Skin epidermis (tissue), 12 donors: ENCODE measurements around the gene STX8.
"Not testable (repeated sequence)": the region's sequence is repeated elsewhere in the genome, so short reads cannot be mapped to it uniquely, and the experiment has no call there.

Source experiments
- H3K27ac ChIP-seq, 21 experiments: fragments of 200-600 bp; sonication (generic) in 11 of 21; one replicate each; pipeline ENCODE4 v1.5.0; 2020; ENCODE audit warnings: mild to moderate bottlenecking in 3 of 21, inconsistent platforms in 2 of 21, moderate library complexity in 2 of 21
- H3K4me3 ChIP-seq, 7 experiments: fragments of 200-600 bp; sonication (generic) in 2 of 7; one replicate each; pipeline ENCODE4 v1.5.0; 2020; ENCODE audit warnings: inconsistent platforms in 2 of 7, mild to moderate bottlenecking in 2 of 7, moderate library complexity in 1 of 7

STX8 gene

GRCh38 chr17:9363440-9364350, 211.9 kb downstream of the STX8 start:
- H3K27ac ChIP-seq: no peak overlapping the region
- H3K4me3 ChIP-seq: no peak overlapping the region

DNA sequence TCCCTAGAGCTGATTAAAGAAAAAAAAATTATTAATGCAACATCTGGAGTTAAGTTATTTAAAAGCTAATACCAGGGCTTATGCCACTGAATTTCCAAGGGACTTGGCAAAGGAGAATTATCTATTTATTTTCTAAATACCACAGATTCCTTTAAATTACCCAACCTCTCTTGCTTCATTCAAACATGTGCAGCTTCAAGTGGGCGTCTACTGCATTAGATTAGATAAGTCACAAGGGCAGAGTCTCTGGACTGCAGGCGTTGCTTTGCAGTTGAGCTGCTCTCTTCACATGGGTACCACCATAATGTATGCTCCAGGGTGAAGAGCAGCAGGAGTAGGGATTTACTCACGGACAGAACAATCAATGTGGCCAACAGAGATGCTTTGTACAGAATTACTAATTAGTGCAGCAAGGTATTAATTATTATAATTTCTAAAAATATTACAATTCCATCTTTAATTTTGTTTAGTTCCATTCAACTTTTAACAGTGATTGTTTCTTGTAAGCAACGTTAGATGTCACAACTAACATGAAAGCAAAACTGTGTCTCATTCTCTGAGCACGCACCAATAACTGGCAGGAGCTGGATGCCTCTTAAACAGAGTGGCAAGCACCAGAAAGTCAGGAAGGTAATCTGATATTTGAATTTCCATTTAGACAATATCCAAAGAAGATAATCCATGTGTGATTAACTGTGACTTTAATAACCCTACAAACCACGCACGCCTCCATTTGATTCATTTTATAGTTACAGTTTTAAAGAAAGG, 214.2 kb downstream of the STX8 start:
- H3K4me3 ChIP-seq: no peak overlapping the region
- H3K27ac ChIP-seq: no peak overlapping the region

DNA sequence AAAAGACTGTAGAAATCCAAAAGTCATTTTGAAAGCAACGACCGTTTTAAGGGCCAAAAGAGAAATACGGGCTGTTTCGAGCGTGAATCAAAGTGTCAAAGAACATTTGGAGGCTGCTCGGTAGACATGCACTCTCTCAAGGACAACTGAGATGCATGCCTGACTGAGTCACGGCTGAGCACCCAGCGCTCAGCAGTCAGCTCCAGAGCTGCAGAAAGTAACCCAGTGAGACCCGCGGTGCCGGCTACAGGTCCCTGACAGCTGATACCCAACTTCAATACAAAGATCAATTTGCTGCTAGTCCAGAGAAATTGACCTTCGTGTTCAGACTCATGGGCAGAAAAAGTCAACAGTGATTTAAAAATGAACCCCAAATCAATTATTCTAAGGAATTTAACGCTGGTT, 214.9 kb downstream of the STX8 start:
- no peak overlapping the region for H3K27ac ChIP-seq
- no peak overlapping the region for H3K4me3 ChIP-seq

DNA sequence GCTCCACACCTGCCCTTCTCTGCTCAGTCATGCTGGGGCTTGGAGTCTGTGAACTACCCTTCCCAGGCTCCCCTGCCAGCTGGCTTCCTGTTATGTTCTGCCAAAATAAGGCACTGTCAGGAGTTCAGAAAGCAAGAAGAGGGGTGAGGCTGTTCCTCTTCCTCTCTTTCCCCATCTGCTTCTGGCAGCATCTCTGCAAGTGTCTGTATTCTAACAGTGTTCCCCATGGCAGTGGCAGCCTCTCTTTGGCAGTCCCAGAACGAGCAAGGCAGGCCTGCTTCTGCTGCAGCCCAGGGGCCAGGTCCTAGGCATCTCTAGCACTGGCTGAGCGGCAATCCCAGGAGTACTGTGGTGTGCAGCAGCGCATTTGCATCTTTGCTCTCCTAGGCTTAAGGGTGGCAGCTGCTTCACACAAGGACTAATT, 219.1 kb downstream of the STX8 start:
- Histone ChIP-seq H3K27ac (no peak overlapping the region), H3K4me3 (no peak overlapping the region)

DNA sequence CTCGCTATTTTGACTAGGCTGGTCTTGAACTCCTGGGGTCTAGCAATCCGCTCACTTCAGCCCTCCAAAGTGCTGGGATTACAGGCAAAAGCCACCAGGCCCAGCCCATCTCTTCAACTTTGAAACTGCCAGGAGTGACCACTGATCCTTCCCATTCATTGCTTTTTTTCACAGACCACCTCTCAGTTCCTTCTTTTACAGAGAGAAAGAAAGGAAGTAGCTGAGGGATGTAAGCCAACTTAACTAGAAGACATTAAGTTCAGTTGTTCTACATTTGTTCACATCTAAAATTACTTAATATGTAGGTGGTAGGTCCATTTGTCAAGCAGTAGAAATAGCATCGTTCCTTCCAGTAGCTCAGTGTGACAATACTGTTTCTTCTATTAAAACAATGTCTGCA, 219.8 kb downstream of the STX8 start:
- H3K4me3 ChIP-seq: no peak overlapping the region
- no peak overlapping the region for H3K27ac ChIP-seq

DNA sequence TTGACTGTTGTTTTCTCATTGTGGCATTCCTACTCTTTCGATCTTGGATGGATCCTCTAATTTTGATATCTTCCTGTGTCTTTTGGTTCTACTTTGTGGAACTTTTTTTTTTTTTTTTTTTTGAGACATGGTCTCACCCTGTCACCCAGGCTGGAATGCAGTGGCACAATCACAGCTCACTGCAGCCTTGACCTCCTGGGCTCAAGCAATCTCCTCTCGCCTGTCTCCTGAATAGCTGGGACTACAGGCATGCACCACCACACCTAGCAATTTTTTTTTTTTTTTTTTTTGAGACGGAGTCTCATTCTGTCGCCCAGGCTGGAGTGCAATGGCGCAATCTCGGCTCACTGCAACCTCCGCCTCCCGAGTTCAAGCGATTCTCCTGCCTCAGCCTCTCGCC, 220.4 kb downstream of the STX8 start:
- not testable (repeated sequence) for H3K27ac ChIP-seq, H3K4me3 ChIP-seq

GRCh38 chr17:9350080-9350479, 225.5 kb downstream of the STX8 start:
- Histone ChIP-seq H3K27ac (no peak overlapping the region), H3K4me3 (no peak overlapping the region)

GRCh38 chr17:9346296-9346926, 229.2 kb downstream of the STX8 start:
- H3K27ac ChIP-seq: no peak overlapping the region
- H3K4me3 ChIP-seq: no peak overlapping the region

GRCh38 chr17:9343516-9343915, 232.1 kb downstream of the STX8 start:
- Histone ChIP-seq H3K27ac (no peak overlapping the region), H3K4me3 (no peak overlapping the region)

GRCh38 chr17:9342225-9342624, 233.4 kb downstream of the STX8 start:
- Histone ChIP-seq H3K4me3 (no peak overlapping the region), H3K27ac (no peak overlapping the region)

- no peak overlapping the region for H3K27ac ChIP-seq
Observed at GRCh38 chr17:9339958-9340357, 235.7 kb downstream of the STX8 start.

DNA sequence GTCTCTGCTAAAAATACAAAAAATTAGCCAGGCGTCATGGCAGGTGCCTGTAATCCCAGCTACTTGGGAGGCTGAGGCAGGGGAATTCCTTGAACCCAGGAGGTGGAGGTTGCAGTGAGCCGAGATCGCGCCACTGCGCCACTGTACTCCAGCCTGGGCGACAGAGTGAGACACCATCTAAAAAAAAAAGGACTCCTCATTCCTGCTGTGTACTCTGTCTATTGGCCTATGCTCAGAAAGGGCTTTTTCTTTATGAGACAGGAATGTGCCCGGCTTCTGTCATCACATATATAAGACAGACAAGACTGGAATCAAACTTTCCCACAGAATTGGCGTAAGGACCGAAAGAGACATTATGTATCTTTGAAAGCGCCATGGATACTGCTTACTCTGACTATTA, 236.1 kb downstream of the STX8 start:
- H3K27ac ChIP-seq, H3K4me3 ChIP-seq: not testable (repeated sequence)

More at GRCh38 chr17:9339958-9340357, 235.7 kb downstream of the STX8 start:
- no peak overlapping the region for H3K4me3 ChIP-seq

GRCh38 chr17:9336817-9337216, 238.8 kb downstream of the STX8 start:
- no peak overlapping the region for H3K4me3 ChIP-seq
- H3K27ac ChIP-seq: no peak overlapping the region

DNA sequence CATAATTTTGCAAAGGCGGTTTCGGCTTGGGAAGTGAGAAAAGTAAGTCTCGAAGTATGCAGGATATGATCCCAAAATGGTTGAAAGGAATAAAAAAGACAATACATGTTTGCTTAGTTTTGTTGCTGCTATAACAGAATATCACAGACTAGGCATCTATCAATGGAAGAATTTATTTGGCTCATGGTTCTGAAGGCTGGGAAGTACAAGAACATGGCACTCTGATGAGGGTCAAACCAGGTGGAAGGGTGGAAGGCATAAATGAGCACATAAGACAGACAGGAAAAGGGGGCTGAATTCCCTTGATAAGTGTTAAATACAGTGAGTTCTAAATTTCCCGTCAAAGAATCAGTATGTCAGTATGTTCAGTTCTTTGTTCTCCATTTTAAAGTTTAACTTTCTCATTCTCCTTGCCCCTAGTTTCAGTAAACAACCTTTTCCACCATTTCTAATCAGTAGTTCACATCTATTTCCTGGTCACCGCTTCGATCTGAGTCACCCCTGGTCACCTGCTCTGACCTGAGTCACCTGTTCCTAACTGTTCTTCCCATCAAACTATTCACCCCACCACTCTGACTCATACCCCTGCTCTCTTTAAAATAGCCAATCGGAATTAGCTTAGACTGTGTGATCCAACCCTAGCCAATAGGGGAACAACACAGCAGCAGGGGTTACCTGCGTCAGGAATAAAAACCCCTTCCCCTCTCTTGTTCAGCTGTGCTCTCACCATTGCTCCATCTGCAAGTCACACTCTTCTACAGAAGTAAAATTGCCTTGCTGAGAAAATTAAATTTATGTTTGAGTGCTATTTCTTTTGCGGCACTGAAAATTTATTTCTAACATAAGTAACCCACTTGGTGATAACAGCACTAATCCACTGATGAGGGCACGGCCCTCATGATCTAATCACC, 240.8 kb downstream of the STX8 start:
- Histone ChIP-seq H3K27ac (no peak overlapping the region), H3K4me3 (no peak overlapping the region)

DNA sequence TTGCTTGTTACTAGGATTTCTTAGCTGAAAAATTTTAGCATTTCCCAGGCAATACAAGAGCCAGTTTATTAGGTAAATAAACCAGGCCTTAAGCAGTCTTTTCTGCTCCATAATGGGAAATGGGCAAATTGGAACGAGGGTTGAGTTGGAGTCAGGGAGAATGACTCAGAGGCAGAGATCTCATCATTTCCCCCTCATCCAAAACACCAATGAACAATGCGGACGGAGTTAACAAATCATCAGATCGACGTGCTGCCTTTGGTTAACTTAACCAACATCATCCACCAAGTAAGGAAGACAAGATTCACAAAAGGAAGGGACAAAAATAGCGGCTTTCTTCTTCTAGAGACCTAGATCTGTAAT, 243.5 kb downstream of the STX8 start:
- H3K27ac ChIP-seq: no peak overlapping the region
- H3K4me3 ChIP-seq: no peak overlapping the region

GRCh38 chr17:9331279-9332131, 244.1 kb downstream of the STX8 start:
- Histone ChIP-seq H3K27ac (no peak overlapping the region), H3K4me3 (no peak overlapping the region)

DNA sequence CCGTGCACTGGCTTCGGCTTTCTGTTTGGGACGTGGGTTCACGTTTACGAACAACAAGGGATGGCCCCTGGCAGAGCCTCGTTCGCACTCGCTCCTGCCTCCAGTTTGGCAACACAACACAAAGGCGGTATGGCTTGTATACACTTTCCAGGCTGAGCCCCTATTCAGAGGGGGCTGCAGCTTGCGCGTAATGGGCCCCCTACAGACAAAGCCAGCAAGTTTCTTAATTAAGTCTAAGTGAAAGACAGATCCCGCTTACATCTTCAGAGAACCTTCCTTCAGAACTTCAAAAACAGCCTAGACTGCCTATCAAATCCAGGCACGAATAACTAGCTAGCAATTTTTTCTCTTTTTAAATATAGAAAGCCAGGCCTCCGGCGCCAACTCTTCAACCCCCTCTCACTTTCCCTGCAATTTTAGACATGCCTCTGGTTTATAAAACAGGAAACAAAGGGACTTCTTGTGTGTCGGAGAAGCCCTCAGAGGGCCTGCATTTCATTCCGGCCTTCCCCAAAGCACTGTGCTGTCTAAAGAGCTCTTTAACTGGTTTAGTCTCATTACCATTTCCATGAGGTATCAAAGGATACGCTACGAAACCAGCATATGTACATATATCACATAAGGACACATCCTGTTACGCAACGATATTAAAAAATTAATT, 244.9 kb downstream of the STX8 start:
- H3K27ac ChIP-seq: peak overlapping the region in 1 of 21 experiments; percentile 28
- no peak overlapping the region for H3K4me3 ChIP-seq

DNA sequence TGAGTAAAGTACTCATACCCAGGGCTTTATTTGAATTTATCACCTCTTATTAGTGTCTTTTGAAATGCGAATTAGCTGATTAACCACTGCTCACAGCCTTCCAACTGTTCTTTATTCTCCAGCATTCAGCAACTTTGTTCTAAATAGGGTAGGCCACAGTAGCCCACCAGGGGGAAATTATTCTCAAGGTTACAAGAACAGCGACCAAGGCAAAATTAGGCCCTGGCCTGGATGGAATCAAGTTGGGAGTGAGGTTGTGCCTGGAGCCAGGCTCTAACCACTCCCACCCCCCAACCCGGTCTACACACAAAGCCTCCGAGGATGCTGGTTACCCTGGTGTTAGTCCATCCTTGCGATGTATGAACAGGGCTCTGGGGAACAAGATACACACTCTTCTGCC, 245.5 kb downstream of the STX8 start:
- Histone ChIP-seq H3K27ac (peak overlapping the region in 1 of 21 experiments; percentile 28), H3K4me3 (no peak overlapping the region)
